PC-3 (cell line): ENCODE results near the gene LMLN.
"Not testable (repeated sequence)": the region's sequence is repeated elsewhere in the genome, so short reads cannot be mapped to it uniquely, and the experiment has no call there.

Experiments
- CTCF ChIP-seq: fragments of 300-600 bp; sonication (generic); conservative IDR thresholded peaks from 2 replicates; pipeline ENCODE4 v1.5.1; 2017; ENCODE audit warnings: antibody characterized with exemption, low read depth, mild to moderate bottlenecking, low read length
- EZH2 ChIP-seq: fragments of 300-600 bp; sonication (generic); IDR thresholded peaks from one replicate; pipeline ENCODE4 v1.6.1; 2017; ENCODE audit warnings: antibody characterized with exemption, mild to moderate bottlenecking, low read length; ENCODE audit not compliant: unreplicated experiment

GRCh38 chr3:198082226-198082625, 122.2 kb downstream of the LMLN start:
- TF ChIP-seq CTCF, EZH2: not testable (repeated sequence)
